Esophagus muscularis mucosa (tissue), 4 donors: ENCODE results near the gene INIP. TPM values are rescaled to one million over a fixed set of nuclear protein-coding genes. Genes with fewer than 3 reads are reported as not detected.

Source experiments
- DNase-seq: peaks from one replicate; pipeline ENCODE4 v3.0.0-alpha.2; 2017; ENCODE audit errors: extremely low spot score
- H3K27ac ChIP-seq, 4 donors: fragments of 200-600 bp; sonication (generic); replicated peaks in 1 of 4; 1 replicate in 3 of 4; 2 replicates in 1 of 4; pipeline ENCODE4 v1.5.1; 2016 to 2019; ENCODE audit warnings: mild to moderate bottlenecking in 1 of 4
- H3K27me3 ChIP-seq, 4 donors: fragments of 200-600 bp; sonication (generic); one replicate each; pipeline versions ENCODE4 v1.5.1 to v1.6.0; 2016 to 2019
- H3K36me3 ChIP-seq, 4 donors: fragments of 200-600 bp; sonication (generic); one replicate each; pipeline ENCODE4 v1.5.1; 2016 to 2019
- H3K4me1 ChIP-seq, 4 donors: fragments of 200-600 bp; sonication (generic); one replicate each; pipeline ENCODE4 v1.5.1; 2016 to 2019
- H3K4me3 ChIP-seq, 4 donors: fragments of 200-600 bp; sonication (generic); 1 replicate in 2 of 4; 2 replicates in 2 of 4; pipeline ENCODE4 v1.5.1; 2016 to 2019; ENCODE audit warnings: mild to moderate bottlenecking in 4 of 4, moderate library complexity in 1 of 4
- H3K9me3 ChIP-seq, 4 donors: fragments of 200-600 bp; sonication (generic); 1 replicate in 3 of 4; 2 replicates in 1 of 4; pipeline ENCODE4 v1.5.1; 2016 to 2019
- CTCF ChIP-seq, 3 experiments: fragments of 200-600 bp in 2 of 3; fragments of 450-650 bp in 1 of 3; sonication (generic) in 2 of 3; IDR thresholded peaks; one replicate each; pipeline ENCODE4 v1.5.1; 2017 to 2019; ENCODE audit warnings: antibody characterized with exemption in 3 of 3, mild to moderate bottlenecking in 2 of 3, moderate library complexity in 1 of 3
- EP300 ChIP-seq: sonication (generic); formaldehyde crosslinking; IDR thresholded peaks from one replicate; pipeline ENCODE4 v1.6.1; 2017; ENCODE audit warnings: antibody characterized with exemption
- POLR2A ChIP-seq: fragments of 450-650 bp; IDR thresholded peaks from one replicate; pipeline ENCODE4 v1.6.1; 2017; ENCODE audit warnings: antibody characterized with exemption, moderate library complexity, mild to moderate bottlenecking, low read depth
- POLR2AphosphoS5 ChIP-seq, 2 donors: sonication (generic); formaldehyde crosslinking; IDR thresholded peaks; one replicate each; pipeline ENCODE4 v1.6.1; 2017; ENCODE audit warnings: antibody characterized with exemption in 2 of 2
- WGBS: methylation state at CpG from one replicate; pipeline ENCODE4 v1.1.5; 2018; 5-methylcytosine and 5-hydroxymethylcytosine counted together
- intact Hi-C: fragments of 100-400 bp; cut with DNase I; formaldehyde crosslinking; loops from one replicate; pipeline ENCODE4 v1.15.1; 2023
- total RNA-seq, 4 donors: library from RNA; depleted of rRNA; stranded (reverse); fragments of >200 nt; gene quantifications; one replicate each; pipeline versions ENCODE4 v1.1.0 to v1.2.1, GENCODE V29; 2016

INIP gene
- total RNA-seq, 4 donors from 2014 or later, result 10.9 to 15.8 (median 11.9) TPM

- TF ChIP-seq POLR2A (no peak), CTCF (IDR thresholded peaks at IDR 0.05) (peak; percentile 22 to 45 (median 23))
- Histone ChIP-seq H3K27ac (no peak overlapping the region), H3K27me3 (no peaks in the 10 kb centered on the region), H3K9me3 (no peaks in the 10 kb centered on the region), H3K36me3 (peaks cover 0 to 23% (median 2%) of the 10 kb centered on the region in 4 donors), H3K4me1 (peaks cover under 1 to 12% (median 2%) of the 10 kb centered on the region in 4 donors), H3K4me3 (no peak overlapping the region)
- WGBS, result 75% methylated on average over 7 of the region's 7 CpGs
- DNase-seq, result no peak
- intact Hi-C loops, result no loop called here
These were observed 6.7 kb downstream of the INIP start for GRCh38 chr9:112711050-112711689.

GRCh38 chr9:112705768-112706427 lies 12.0 kb downstream of the INIP start:
- DNase-seq, result no peak
- peaks cover 0 to 13% (median 4%) of the 10 kb centered on the region in 4 donors for H3K36me3 ChIP-seq
- peaks cover 0 to 6% (median 0%) of the 10 kb centered on the region in 4 donors for H3K4me1 ChIP-seq
- no peak overlapping the region for H3K4me3 ChIP-seq
- no peaks in the 10 kb centered on the region for H3K27me3 ChIP-seq
- intact Hi-C loops, result loop anchor here (5.0 kb wide), 1 partner anchor 219 kb away; the partner anchor contains the start of gene KIAA1958
- H3K9me3 ChIP-seq, result no peaks in the 10 kb centered on the region
- 61% methylated on average over 6 of the region's 6 CpGs for whole genome bisulfite sequencing
- no peak overlapping the region for H3K27ac ChIP-seq
- TF ChIP-seq POLR2A (no peak), POLR2AphosphoS5 (IDR thresholded peaks at IDR 0.05) (no peak), EP300 (no peak), CTCF (IDR thresholded peaks at IDR 0.05) (peak in 1 of 3 experiments; percentile 29)

GRCh38 chr9:112703304-112703703 lies 14.6 kb downstream of the INIP start:
- H3K4me3 ChIP-seq, result no peak overlapping the region
- H3K27me3 ChIP-seq, result no peaks in the 10 kb centered on the region
- H3K36me3 ChIP-seq, result peaks cover 0 to 24% (median 6%) of the 10 kb centered on the region in 4 donors
- no peak for TF ChIP-seq POLR2A
- no peak for TF ChIP-seq CTCF (IDR thresholded peaks at IDR 0.05)
- TF ChIP-seq POLR2AphosphoS5 (IDR thresholded peaks at IDR 0.05), result no peak
- no peak for TF ChIP-seq EP300
- no peak overlapping the region for H3K27ac ChIP-seq
- no peaks in the 10 kb centered on the region for H3K4me1 ChIP-seq
- 98% methylated on average over 2 of the region's 2 CpGs for WGBS
- DNase-seq, result no peak
- H3K9me3 ChIP-seq, result no peaks in the 10 kb centered on the region
- intact Hi-C loops, result no loop called here

- Histone ChIP-seq H3K27me3 (no peaks in the 10 kb centered on the region), H3K27ac (no peak overlapping the region), H3K36me3 (peaks cover 0 to 45% (median 14%) of the 10 kb centered on the region in 4 donors), H3K4me1 (no peaks in the 10 kb centered on the region), H3K4me3 (no peak overlapping the region), H3K9me3 (no peaks in the 10 kb centered on the region)
- intact Hi-C loops, result no loop called here
- DNase-seq, result no peak
- TF ChIP-seq EP300 (no peak), POLR2A (no peak), POLR2AphosphoS5 (IDR thresholded peaks at IDR 0.05) (no peak), CTCF (IDR thresholded peaks at IDR 0.05) (no peak)
These were observed 17.8 kb downstream of the INIP start for GRCh38 chr9:112700085-112700484.
